Right renal cortex interstitium (tissue), 3 donors: ENCODE data around the gene SLCO6A1. TPM values are rescaled to one million over a fixed set of nuclear protein-coding genes. Genes with fewer than 3 reads are reported as not detected.
"Not testable (repeated sequence)": the region's sequence is repeated elsewhere in the genome, so short reads cannot be mapped to it uniquely, and the experiment has no call there.

ENCODE experiments used
- DNase-seq, 3 donors: peaks; one replicate each; pipeline ENCODE4 v3.0.0-alpha.2; 2013; ENCODE audit warnings: low read depth in 3 of 3, low spot score in 2 of 3
- polyA plus RNA-seq, 3 donors: library from polyadenylated mRNA; unstranded; fragments of 120-200 nt; gene quantifications; one replicate each; pipeline ENCODE4 v1.2.1, GENCODE V29; 2013; ENCODE audit not compliant: insufficient read length in 3 of 3

The SLCO6A1 gene
- polyA plus RNA-seq = not detected

DNA sequence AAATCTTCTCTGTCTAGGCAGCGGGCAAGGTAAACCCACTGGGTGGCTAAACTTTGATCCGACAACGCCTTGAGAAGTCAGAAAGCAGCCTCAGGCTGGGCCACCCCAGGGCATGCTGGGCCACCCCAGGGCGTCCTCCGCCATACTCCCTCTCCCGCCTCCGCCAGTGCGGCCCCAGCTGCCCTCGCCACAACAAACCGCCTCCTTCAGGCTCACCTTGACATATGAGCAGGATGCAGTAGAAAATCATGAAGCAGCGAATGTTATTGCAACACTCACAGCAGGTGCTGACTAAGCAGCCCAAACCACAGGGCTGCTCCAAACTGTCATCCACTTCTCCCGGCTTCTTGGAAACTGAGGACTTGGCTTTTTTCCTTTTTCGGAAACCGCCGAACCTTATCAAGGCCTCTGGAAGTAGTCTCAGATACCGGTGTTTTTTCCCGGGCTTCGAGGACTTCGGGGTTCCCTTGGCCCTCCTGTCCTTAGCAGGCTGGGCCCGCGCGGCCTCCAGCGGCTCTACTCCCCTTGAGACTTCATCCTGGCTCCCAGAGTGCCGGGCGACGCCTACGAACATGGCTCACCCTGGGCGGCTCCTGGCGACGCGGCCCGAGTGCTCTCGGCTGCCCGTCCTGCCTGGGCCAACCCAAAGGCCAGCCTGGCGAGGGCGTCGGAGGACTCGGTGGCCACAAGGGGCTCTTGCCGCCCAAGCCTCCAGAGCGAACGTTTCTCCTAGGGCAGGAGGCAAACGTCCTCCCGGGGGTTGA lies at the start of gene SLCO6A1:
Gene SLCO6A1 (minus strand): TSS at position 731 of the 764 bp plus-strand sequence. CDS start 157 bp downstream, at position 574.
- DNase-seq = no peak

GRCh38 chr5:102547141-102548035 lies 48.6 kb upstream of the SLCO6A1 start:
- DNase-seq = no peak

- DNase-seq = no peak
Measured at GRCh38 chr5:102545175-102545574, 46.4 kb upstream of the SLCO6A1 start.

DNA sequence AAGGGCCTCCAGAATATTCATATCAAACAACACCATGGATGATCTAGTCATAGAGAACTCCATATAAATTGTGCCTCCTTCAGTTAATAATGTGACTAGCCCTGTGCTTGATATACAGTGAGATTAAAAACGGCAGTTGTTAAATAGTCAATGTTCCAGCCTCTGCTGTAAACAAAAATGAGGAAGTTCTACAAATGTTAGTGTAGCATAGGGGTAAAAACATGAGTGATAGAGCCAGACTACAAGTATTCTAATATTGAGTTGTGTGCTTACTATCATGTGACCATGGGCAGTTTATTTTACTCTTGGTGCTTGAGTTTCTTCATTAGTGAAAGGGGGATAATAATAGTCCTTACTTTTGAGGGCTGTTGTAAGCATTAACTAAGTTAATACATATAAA lies 43.3 kb upstream of the SLCO6A1 start:
- no peak for DNase-seq

DNA sequence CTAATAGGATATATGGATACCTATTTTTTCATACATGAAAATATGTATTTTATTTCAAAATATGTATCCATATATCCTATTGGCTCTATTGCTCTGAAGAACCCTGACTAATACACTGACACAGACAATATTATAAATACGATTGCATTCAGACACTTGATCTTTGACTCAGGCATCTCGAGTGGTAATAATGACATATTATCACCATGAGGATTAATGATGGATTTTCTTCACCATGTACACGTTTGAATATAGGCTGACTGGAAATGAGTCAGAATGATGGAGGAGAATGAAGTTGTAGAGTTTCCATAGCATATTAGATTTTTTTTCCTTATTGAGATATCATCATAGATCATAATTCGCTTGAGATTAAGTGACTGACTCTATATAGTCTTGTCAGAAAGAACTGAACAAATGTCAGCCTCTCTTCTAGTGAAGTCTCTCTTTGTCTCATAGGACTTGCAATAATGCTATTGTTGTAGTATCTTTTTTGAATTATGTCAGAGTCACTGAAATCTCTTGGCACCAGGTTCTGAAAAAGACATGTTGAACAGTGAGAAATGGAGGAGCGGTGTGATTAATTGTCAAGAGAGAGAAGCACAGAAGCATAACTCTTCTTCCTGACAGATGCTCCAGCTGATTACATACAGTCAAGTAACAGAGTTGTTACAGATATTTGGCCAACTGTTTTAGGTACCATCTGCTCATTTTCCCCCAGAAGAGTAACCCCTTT lies 41.4 kb upstream of the SLCO6A1 start:
- no peak for DNase-seq

DNA sequence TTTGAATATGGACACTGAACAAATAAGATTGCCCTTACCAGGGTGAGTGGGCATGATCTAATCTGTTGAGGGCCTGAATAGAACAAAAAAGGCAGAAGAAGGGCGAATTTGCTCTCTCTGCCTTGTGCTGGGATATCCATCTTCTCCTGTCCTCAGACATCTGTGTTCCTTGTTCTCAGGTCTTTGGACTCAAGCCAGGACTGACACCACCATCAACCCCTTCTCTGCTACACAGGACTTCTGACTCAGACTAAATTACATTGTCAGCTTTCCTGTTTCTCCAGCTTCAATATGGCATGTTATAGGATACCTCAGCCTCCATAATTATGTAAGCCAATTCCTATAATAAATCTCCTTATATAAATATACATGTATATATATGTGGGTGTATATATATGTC lies 40.8 kb upstream of the SLCO6A1 start:
- no peak for DNase-seq

GRCh38 chr5:102537011-102537410 lies 38.2 kb upstream of the SLCO6A1 start:
- no peak for DNase-seq

DNA sequence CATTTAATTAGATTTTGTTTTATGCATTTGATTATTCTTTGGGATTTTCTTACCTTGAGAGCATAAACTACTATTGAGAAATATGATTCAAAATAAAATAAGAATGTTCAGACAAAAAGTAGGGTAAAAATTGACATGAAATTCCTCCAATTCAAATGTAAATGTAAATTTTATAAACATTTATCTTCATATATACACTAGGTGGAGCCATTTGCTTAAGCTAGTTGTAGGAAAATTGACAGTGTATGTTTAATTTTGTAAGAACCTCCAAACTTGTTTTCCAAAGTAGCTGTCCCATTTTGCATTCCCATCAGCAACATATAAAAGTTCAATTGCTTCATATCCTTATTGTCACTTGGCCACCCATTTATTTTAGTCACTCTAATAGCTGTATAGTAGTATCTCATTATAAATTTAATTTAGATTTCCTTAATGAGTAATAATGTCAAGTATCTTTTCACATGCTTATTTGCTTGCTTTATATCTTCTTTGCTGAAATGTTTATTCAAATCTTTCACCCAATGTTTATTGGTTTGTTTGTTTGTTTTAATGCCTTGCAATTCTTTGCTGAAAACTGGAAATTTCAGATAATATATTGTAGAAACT lies 37.6 kb upstream of the SLCO6A1 start:
- DNase-seq = no peak

DNA sequence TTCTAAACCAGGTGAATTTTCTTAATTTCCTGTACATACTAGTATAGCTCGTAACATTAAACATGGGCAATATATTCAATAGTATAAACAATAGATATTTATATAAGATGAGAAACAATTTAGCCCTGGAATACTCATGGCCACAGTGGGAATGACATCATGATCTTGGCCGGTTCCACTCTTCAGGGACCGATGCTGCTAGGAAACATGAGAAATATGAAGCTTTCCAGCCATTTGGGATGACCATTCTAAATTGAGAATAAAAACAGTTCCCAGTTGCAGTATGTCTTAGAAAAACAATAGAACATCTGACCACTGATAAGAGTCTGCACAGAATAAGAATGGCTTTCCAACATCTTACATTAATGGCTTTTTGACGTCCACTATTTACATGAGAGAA lies 33.3 kb upstream of the SLCO6A1 start:
- no peak for DNase-seq

DNA sequence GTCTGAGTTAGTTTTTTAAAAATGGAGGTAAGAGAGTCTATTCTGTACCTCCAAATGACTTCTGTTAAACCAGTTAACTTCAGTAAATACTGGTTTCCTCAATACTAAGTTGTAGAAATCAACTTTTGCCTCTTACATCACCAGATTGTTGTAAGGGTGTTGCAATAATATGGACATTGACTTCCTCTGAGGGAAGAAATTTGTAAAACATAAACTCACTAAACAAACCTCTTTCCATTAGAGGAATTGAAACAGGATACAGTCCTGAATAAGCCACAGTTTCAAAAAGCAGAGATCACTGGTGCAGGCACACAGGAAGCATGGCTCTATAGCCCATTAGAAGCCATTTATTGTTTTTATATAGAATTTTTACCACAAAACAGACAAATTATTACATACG lies 32.7 kb upstream of the SLCO6A1 start:
- no peak for DNase-seq

DNA sequence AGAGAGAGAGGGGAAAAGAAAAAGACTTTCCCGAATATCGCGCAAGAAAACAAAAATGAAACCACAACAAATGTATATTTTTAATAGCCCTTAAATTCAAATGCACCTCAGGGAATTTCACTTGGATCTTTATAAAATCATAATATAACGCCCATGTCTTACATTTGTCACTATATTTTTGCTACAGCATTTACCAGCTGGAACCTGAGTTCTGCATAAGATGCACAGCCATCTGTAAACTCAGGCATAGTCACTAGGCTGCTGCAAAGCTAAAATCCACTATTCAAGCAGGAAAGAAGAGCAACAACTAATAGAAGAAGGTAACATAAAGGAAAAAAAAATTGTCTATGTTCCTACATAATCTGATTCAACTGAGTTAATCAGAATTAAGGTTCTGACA lies 30.6 kb upstream of the SLCO6A1 start:
- DNase-seq = no peak

- no peak for DNase-seq
Measured at GRCh38 chr5:102529031-102529430, 30.2 kb upstream of the SLCO6A1 start.

GRCh38 chr5:102528600-102528999 lies 29.8 kb upstream of the SLCO6A1 start:
- no peak for DNase-seq

DNA sequence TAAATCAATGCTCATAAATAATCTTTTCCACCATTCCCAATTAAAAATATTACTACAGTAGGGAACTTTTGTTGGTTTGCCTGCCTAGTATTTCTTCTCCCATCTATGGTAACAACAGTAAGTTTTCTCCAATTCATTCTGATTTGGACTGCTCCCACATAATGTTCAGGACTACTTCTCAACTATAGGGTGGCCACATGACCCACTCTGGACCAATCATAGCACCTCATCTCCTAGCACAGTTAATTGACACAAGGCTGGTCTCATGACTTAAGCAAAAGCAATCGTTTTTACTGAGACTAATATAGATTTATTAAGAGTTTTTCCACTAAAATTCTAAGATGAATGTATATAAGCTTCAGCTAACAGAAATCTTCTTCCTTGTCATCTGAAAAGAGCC lies 28.7 kb upstream of the SLCO6A1 start:
- DNase-seq = no peak

- no peak for DNase-seq
Measured at GRCh38 chr5:102523541-102524175, 24.9 kb upstream of the SLCO6A1 start.

GRCh38 chr5:102511666-102512065 lies 12.9 kb upstream of the SLCO6A1 start:
- no peak for DNase-seq

DNA sequence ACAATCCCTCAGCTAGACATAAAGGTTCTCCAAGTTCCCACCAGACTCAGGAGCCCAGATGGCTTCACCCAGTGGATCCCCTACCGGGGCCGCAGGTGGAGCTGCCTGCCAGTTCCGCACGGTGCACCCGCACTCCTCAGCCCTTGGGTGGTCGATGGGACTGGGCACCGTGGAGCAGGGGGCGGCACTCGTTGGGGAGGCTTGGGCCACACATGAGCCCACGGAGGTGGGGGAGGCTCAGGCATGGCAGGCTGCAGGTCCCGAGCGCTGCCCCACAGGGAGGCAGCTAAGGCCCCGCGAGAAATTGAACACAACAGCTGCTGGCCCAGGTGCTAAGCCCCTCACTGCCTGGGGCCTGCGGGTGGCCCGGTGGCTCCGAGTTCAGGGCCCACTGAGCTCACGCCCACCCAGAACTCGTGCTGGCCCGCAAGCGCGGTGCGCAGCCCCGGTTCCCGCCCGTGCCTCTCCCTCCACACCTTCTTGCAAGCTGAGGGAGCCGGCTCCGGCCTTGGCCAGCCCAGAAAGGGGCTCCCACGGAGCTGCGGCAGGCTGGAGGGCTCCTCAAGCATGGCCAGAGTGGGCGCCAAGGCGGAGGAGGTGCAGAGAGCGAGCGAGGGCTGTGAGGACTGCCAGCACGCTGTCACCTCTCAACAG lies 7.4 kb downstream of the SLCO6A1 start:
- not testable (repeated sequence) for DNase-seq

DNA sequence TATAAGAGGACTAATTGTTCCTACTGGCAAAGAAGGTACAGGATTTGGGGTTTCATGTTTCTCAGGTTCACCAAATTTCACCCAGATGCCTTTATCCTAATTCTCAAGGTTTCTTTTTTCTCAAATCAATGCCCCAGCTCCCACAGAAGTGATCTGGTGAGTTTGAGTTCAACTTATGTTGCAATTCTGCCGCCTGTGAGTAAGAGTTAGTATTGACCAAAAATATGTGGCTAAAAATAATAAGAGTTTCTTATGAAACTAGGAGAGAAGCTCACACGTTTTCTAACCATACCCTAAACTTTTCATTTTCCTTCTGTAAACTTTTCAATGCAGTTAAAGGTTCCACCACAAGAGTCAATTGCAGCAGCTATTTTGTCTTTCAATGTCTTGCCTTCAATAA lies 15.1 kb downstream of the SLCO6A1 start:
- DNase-seq = no peak

DNA sequence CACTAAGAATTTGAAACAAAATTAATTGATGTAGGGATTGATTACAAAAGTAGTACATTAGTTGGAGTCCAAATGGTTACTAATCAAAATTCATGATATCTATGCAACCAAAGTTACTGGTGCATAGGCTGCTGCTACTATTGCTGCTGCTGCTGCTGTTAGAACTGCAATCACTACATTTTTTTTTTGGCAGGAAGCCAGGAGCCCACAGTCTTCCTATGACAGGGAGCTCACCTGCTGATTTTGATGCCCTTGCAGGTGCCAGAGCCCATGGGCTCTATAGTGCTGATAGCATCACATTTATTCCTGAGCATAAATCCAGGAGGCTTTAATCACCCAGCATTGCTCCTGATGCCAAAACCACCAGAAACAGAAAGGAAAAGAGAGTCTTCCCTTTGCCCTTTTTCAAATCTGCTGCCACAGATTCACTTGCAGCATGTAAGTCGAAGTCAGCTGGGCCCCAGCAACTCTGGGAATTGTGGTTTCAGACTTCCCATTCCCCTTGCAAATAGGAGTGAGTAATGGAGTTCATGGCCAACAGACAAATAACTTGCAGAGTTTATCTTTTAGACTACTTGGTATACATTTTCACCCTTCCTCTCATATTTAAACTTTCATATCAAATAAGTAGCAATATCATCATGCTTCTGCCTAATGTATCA lies 17.6 kb downstream of the SLCO6A1 start:
- no peak for DNase-seq
